Parathyroid adenoma (tissue), 2 donors: ENCODE data around the gene SGMS1.

Experiments used
- H2AFZ ChIP-seq: fragments of 300-600 bp; sonication (generic); one replicate; pipeline ENCODE4 v1.7.0; 2017; ENCODE audit warnings: antibody characterized with exemption, mild to moderate bottlenecking
- H3K27ac ChIP-seq: fragments of 300-600 bp; sonication (generic); one replicate; pipeline ENCODE4 v1.7.0; 2017
- H3K27me3 ChIP-seq: fragments of 300-600 bp; sonication (generic); one replicate; pipeline ENCODE4 v1.7.0; 2017; ENCODE audit warnings: low read length; ENCODE audit not compliant: control insufficient read depth, insufficient read depth
- H3K36me3 ChIP-seq: fragments of 300-600 bp; sonication (generic); one replicate; pipeline ENCODE4 v1.7.0; 2017; ENCODE audit warnings: low read length; ENCODE audit not compliant: control insufficient read depth, insufficient read depth
- H3K4me1 ChIP-seq: fragments of 300-600 bp; sonication (generic); one replicate; pipeline ENCODE4 v1.7.0; 2017; ENCODE audit warnings: control low read depth
- H3K4me2 ChIP-seq: fragments of 300-600 bp; sonication (generic); one replicate; pipeline ENCODE4 v1.7.0; 2017; ENCODE audit warnings: low read length
- H3K4me3 ChIP-seq: fragments of 300-600 bp; sonication (generic); one replicate; pipeline ENCODE4 v1.7.0; 2017; ENCODE audit warnings: low read depth, low read length
- H3K79me2 ChIP-seq: fragments of 300-600 bp; sonication (generic); one replicate; pipeline ENCODE4 v1.7.0; 2017; ENCODE audit warnings: control low read depth
- H3K9ac ChIP-seq: fragments of 300-600 bp; sonication (generic); one replicate; pipeline ENCODE4 v1.7.0; 2017; ENCODE audit warnings: mild to moderate bottlenecking
- H3K9me3 ChIP-seq: fragments of 300-600 bp; sonication (generic); one replicate; pipeline ENCODE4 v1.7.0; 2017; ENCODE audit warnings: low read length; ENCODE audit not compliant: control insufficient read depth
- CTCF ChIP-seq: fragments of 300-600 bp; sonication (generic); IDR thresholded peaks from one replicate; pipeline ENCODE4 v1.7.0; 2017; ENCODE audit warnings: antibody characterized with exemption, mild to moderate bottlenecking
- donor health status: primary hyperparathyroidism.

SGMS1 gene

GRCh38 chr10:50464004-50464409 is 159.7 kb downstream of the SGMS1 start:
- H3K4me3 ChIP-seq = no peak overlapping the region

GRCh38 chr10:50461834-50462233 is 161.9 kb downstream of the SGMS1 start:
- H3K36me3 ChIP-seq = no peaks in the 10 kb centered on the region
- no peak overlapping the region for H2AFZ ChIP-seq
- no peak overlapping the region for H3K4me3 ChIP-seq
- H3K27me3 ChIP-seq = no peaks in the 10 kb centered on the region
- TF ChIP-seq CTCF = no peak
- H3K9me3 ChIP-seq = no peaks in the 10 kb centered on the region
- peaks cover 22% of the 10 kb centered on the region for H3K79me2 ChIP-seq
- H3K4me2 ChIP-seq = no peak overlapping the region
- no peak overlapping the region for H3K9ac ChIP-seq
- peaks cover 22% of the 10 kb centered on the region for H3K4me1 ChIP-seq
- H3K27ac ChIP-seq = no peak overlapping the region

More at GRCh38 chr10:50464004-50464409, 159.7 kb downstream of the SGMS1 start:
- Histone ChIP-seq H3K27ac (peak overlapping the region; percentile 15), H3K36me3 (no peaks in the 10 kb centered on the region), H3K9me3 (no peaks in the 10 kb centered on the region), H3K4me2 (no peak overlapping the region), H3K4me1 (peaks cover 36% of the 10 kb centered on the region), H2AFZ (no peak overlapping the region), H3K27me3 (no peaks in the 10 kb centered on the region), H3K9ac (no peak overlapping the region), H3K79me2 (peaks cover 19% of the 10 kb centered on the region)
- no peak for TF ChIP-seq CTCF

GRCh38 chr10:50461123-50461522 is 162.6 kb downstream of the SGMS1 start:
- TF ChIP-seq CTCF = no peak
- Histone ChIP-seq H3K9me3 (no peaks in the 10 kb centered on the region), H3K27me3 (no peaks in the 10 kb centered on the region), H3K9ac (no peak overlapping the region), H3K4me1 (peaks cover 19% of the 10 kb centered on the region), H3K4me2 (no peak overlapping the region), H3K4me3 (no peak overlapping the region), H3K36me3 (no peaks in the 10 kb centered on the region), H3K27ac (no peak overlapping the region), H3K79me2 (peaks cover 22% of the 10 kb centered on the region), H2AFZ (no peak overlapping the region)

- no peak overlapping the region for H3K27ac ChIP-seq
- no peak for TF ChIP-seq CTCF
- H3K4me3 ChIP-seq = no peak overlapping the region
- no peaks in the 10 kb centered on the region for H3K36me3 ChIP-seq
- peaks cover 1% of the 10 kb centered on the region for H3K4me1 ChIP-seq
- no peak overlapping the region for H3K9ac ChIP-seq
- no peak overlapping the region for H2AFZ ChIP-seq
- H3K9me3 ChIP-seq = no peaks in the 10 kb centered on the region
- H3K4me2 ChIP-seq = no peak overlapping the region
- peaks cover 14% of the 10 kb centered on the region for H3K79me2 ChIP-seq
- no peaks in the 10 kb centered on the region for H3K27me3 ChIP-seq
These were observed 167.0 kb downstream of the SGMS1 start for GRCh38 chr10:50456719-50457118.

- H3K4me3 ChIP-seq = no peak overlapping the region
- H3K4me2 ChIP-seq = no peak overlapping the region
- H3K79me2 ChIP-seq = peaks cover 4% of the 10 kb centered on the region
- H3K27ac ChIP-seq = no peak overlapping the region
- H3K27me3 ChIP-seq = no peaks in the 10 kb centered on the region
- no peak overlapping the region for H3K9ac ChIP-seq
- H3K9me3 ChIP-seq = no peaks in the 10 kb centered on the region
- no peaks in the 10 kb centered on the region for H3K36me3 ChIP-seq
- H3K4me1 ChIP-seq = peaks cover 6% of the 10 kb centered on the region
- TF ChIP-seq CTCF = no peak
- no peak overlapping the region for H2AFZ ChIP-seq
These were observed 169.8 kb downstream of the SGMS1 start for GRCh38 chr10:50453940-50454339.
